Fibroblast of lung (primary cell): ENCODE results near the gene DDX47. TPM values are rescaled to one million over a fixed set of nuclear protein-coding genes. Genes with fewer than 3 reads are reported as not detected.

Source experiments
- DNase-seq, 2 donors: peaks; one replicate each; pipeline versions ENCODE4 v3.0.0 to v3.0.0-alpha.2; 2010; ENCODE audit warnings: low read depth in 2 of 2
- H2AFZ ChIP-seq: 2 replicates; pipeline ENCODE4 v1.5.1; 2012; ENCODE audit warnings: low read length, control low read depth, inconsistent platforms
- H3K27ac ChIP-seq: 2 replicates; pipeline ENCODE4 v1.5.1; 2011; ENCODE audit warnings: low read length, control low read depth; ENCODE audit not compliant: insufficient read depth
- H3K27me3 ChIP-seq: 2 replicates; pipeline ENCODE4 v1.5.1; 2011; ENCODE audit warnings: mild to moderate bottlenecking, low read length; ENCODE audit not compliant: control insufficient read depth, insufficient read depth
- H3K36me3 ChIP-seq: 2 replicates; pipeline ENCODE4 v1.5.1; 2011; ENCODE audit warnings: low read length; ENCODE audit not compliant: control insufficient read depth, insufficient read depth
- H3K4me1 ChIP-seq: 2 replicates; pipeline ENCODE4 v1.5.1; 2011; ENCODE audit warnings: low read length; ENCODE audit not compliant: control insufficient read depth, insufficient read depth; ENCODE audit errors: extremely low read depth
- H3K4me2 ChIP-seq: 2 replicates; pipeline ENCODE4 v1.5.1; 2011; ENCODE audit warnings: low read length, control low read depth; ENCODE audit not compliant: insufficient read depth; ENCODE audit errors: extremely low read depth
- H3K4me3 ChIP-seq, 4 experiments: fragments of 200-600 bp in 1 of 4; sonication (generic) in 1 of 4; replicated peaks in 1 of 4; 2 replicates each; pipeline ENCODE4 v1.5.1; 2011 to 2016; ENCODE audit warnings: low read length in 4 of 4, low read depth in 3 of 4, mild to moderate bottlenecking in 3 of 4, control low read depth in 2 of 4, inconsistent platforms in 1 of 4, mixed read lengths in 1 of 4; ENCODE audit not compliant: insufficient read depth in 1 of 4; ENCODE audit errors: control extremely low read depth in 1 of 4
- H3K79me2 ChIP-seq: 2 replicates; pipeline ENCODE4 v1.5.1; 2012; ENCODE audit warnings: mild to moderate bottlenecking, low read length, inconsistent platforms; ENCODE audit not compliant: control insufficient read depth, insufficient read depth
- H3K9ac ChIP-seq: 2 replicates; pipeline ENCODE4 v1.5.1; 2011; ENCODE audit warnings: mild to moderate bottlenecking, low read length, control low read depth; ENCODE audit not compliant: insufficient read depth
- H3K9me3 ChIP-seq: 2 replicates; pipeline ENCODE4 v1.5.1; 2012; ENCODE audit warnings: low read depth, low read length; ENCODE audit not compliant: control insufficient read depth, insufficient read depth
- H4K20me1 ChIP-seq: 2 replicates; pipeline ENCODE4 v1.5.1; 2011; ENCODE audit warnings: low read length; ENCODE audit not compliant: control insufficient read depth, insufficient read depth; ENCODE audit errors: extremely low read depth
- CTCF ChIP-seq, 2 donors: IDR thresholded peaks in 1 of 2; conservative IDR thresholded peaks in 1 of 2; 1 replicate in 1 of 2; 2 replicates in 1 of 2; pipeline ENCODE4 v1.5.1; 2011 to 2012; ENCODE audit warnings: low read length in 2 of 2, control low read depth in 1 of 2, inconsistent platforms in 1 of 2, low read depth in 1 of 2, mild to moderate bottlenecking in 1 of 2
- EZH2 ChIP-seq: IDR thresholded peaks from 2 replicates; pipeline ENCODE4 v1.5.1; 2012; ENCODE audit warnings: low read length, control low read depth, mild to moderate bottlenecking; ENCODE audit errors: missing control alignments
- polyA plus RNA-seq, 2 donors: library from polyadenylated mRNA; depleted of rRNA in 1 of 2; stranded (reverse) in 1 of 2; unstranded in 1 of 2; fragments of >200 nt; gene quantifications; 2 replicates each; pipeline ENCODE4 v1.2.1, GENCODE V29; 2011 to 2012; ENCODE audit warnings: missing spikeins in 1 of 2
- total RNA-seq: library from RNA; depleted of rRNA; stranded (reverse); fragments of >200 nt; gene quantifications from 2 replicates; pipeline ENCODE4 v1.2.1, GENCODE V29; 2014

Gene DDX47
- total and polyA plus RNA-seq, 2 donors (not counting 1 experiment from before 2014, with no cell fraction given): 41.9 to 83.2 TPM

GRCh38 chr12:12877781-12878455, 64.8 kb downstream of the DDX47 start:
- DNase-seq: no peak
- Histone ChIP-seq H3K9me3 (no peaks in the 10 kb centered on the region), H3K36me3 (no peaks in the 10 kb centered on the region), H2AFZ (no peak overlapping the region), H3K27ac (no peak overlapping the region), H4K20me1 (no peaks in the 10 kb centered on the region), H3K4me2 (no peak overlapping the region), H3K27me3 (no peaks in the 10 kb centered on the region), H3K79me2 (no peaks in the 10 kb centered on the region), H3K4me1 (peaks cover 4% of the 10 kb centered on the region), H3K4me3 (no peak overlapping the region), H3K9ac (no peak overlapping the region)
- no peak for TF ChIP-seq CTCF (conservative IDR thresholded peaks at IDR 0.05 in 1 of 2, IDR thresholded peaks at IDR 0.05 in 1 of 2; ENCODE audit: low read depth in 1 of 2, low read length in 2 of 2)
- no peak for TF ChIP-seq EZH2

Other genes starting within 250 kb of the DDX47 start
- gene CREBL2, start 201.5 kb upstream of the DDX47 start, total RNA-seq: 46.7 and 59.5 TPM in 2 replicates
- gene CREBL2, start 201.5 kb upstream of the DDX47 start, polyA plus RNA-seq: 28.8 and 35.9 TPM in 2 replicates
- gene GPR19, start 117.2 kb upstream of the DDX47 start, total RNA-seq: not detected in 2 replicates
- 0.24 and 0.35 TPM in 2 replicates for gene GPR19, start 117.2 kb upstream of the DDX47 start, polyA plus RNA-seq
- 50.9 and 58.0 TPM in 2 replicates for gene CDKN1B, start 96.0 kb upstream of the DDX47 start, total RNA-seq
- 12.6 and 21.4 TPM in 2 replicates for gene CDKN1B, start 96.0 kb upstream of the DDX47 start, polyA plus RNA-seq
- gene APOLD1, start 27.7 kb upstream of the DDX47 start, total RNA-seq: 1.5 and 3.1 TPM in 2 replicates
- gene APOLD1, start 27.7 kb upstream of the DDX47 start, polyA plus RNA-seq: 2.7 and 3.2 TPM in 2 replicates
- gene GPRC5A, start 78.2 kb downstream of the DDX47 start, total RNA-seq: 2.3 and 4.8 TPM in 2 replicates
- 46.8 and 83.8 TPM in 2 replicates for gene GPRC5A, start 78.2 kb downstream of the DDX47 start, polyA plus RNA-seq
- gene GPRC5D, start 138.8 kb downstream of the DDX47 start, total RNA-seq: not detected in 2 replicates
- 0.08 and 0.35 TPM in 2 replicates for gene GPRC5D, start 138.8 kb downstream of the DDX47 start, polyA plus RNA-seq
- 23.6 and 33.7 TPM in 2 replicates for gene HEBP1, start 186.9 kb downstream of the DDX47 start, total RNA-seq
- 60.0 and 78.2 TPM in 2 replicates for gene HEBP1, start 186.9 kb downstream of the DDX47 start, polyA plus RNA-seq
- gene FAM234B, start 231.0 kb downstream of the DDX47 start, total RNA-seq: 6.7 and 10.4 TPM in 2 replicates
- 7.1 and 7.3 TPM in 2 replicates for gene FAM234B, start 231.0 kb downstream of the DDX47 start, polyA plus RNA-seq